Stimulated activated naive B cell treated with anti-CD40 and anti-IgM and Interleukin-4, amounts not matched to agents 10 μg/mL and 1 μg/mL and 100 μg/mL, for 72 hours (primary cell): ENCODE data around the gene CDH13.

Experiments used
- ATAC-seq, 2 donors: fragments of 150-1000 bp; cut with Tn5 transposase; replicated peaks; 2 replicates each; pipeline ENCODE4 v1.10.0; 2021; ENCODE audit warnings: moderate library complexity in 1 of 2
- DNase-seq: peaks from one replicate; pipeline ENCODE4 v3.0.0; 2021
- H3K27ac Mint-ChIP-seq: one replicate; pipeline ENCODE4 v1.8.0; 2022; ENCODE audit warnings: mild to moderate bottlenecking, mixed read lengths
- H3K27me3 Mint-ChIP-seq, 2 donors: one replicate each; pipeline ENCODE4 v1.8.0; 2022; ENCODE audit warnings: mixed read lengths in 2 of 2
- H3K36me3 Mint-ChIP-seq, 2 donors: one replicate each; pipeline ENCODE4 v1.8.0; 2022; ENCODE audit warnings: mixed read lengths in 2 of 2, mild to moderate bottlenecking in 1 of 2
- H3K4me1 Mint-ChIP-seq, 2 donors: one replicate each; pipeline ENCODE4 v1.8.0; 2022; ENCODE audit warnings: mixed read lengths in 2 of 2, mild to moderate bottlenecking in 1 of 2
- H3K4me3 Mint-ChIP-seq, 2 donors: one replicate each; pipeline ENCODE4 v1.8.0; 2022; ENCODE audit warnings: mild to moderate bottlenecking in 2 of 2, mixed read lengths in 2 of 2, moderate library complexity in 1 of 2
- H3K9me3 Mint-ChIP-seq, 2 donors: one replicate each; pipeline ENCODE4 v1.8.0; 2022; ENCODE audit warnings: mixed read lengths in 2 of 2, mild to moderate bottlenecking in 1 of 2

Gene CDH13

DNA sequence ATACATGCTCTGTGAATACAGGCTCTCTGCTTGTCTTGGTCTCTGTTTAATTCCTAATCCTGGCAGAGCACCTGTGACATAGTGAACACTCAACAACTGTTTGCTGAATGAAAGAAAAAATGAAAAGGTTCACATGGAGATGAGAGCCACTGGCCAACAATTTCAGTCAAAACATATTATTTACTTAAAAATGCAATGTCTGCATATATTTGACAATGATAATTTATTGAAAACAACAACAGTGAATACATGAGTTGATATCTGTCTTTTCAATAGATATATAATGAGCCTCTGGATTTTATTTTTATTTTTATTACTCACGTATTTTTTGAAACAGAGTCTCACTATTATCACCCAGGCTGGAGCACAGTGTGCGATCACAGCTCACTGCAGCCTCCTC, 136.6 kb downstream of the CDH13 start:
- ATAC-seq (no peak), DNase-seq (no peak)
- peaks cover 5 to 11% of the 10 kb centered on the region in 2 donors for H3K4me1 Mint-ChIP-seq
- H3K4me3 Mint-ChIP-seq: no peak overlapping the region
- no peak overlapping the region for H3K27ac Mint-ChIP-seq
- peaks cover 4 to 18% of the 10 kb centered on the region in 2 donors for H3K27me3 Mint-ChIP-seq
- no peaks in the 10 kb centered on the region for H3K36me3 Mint-ChIP-seq
- H3K9me3 Mint-ChIP-seq: no peaks in the 10 kb centered on the region

DNA sequence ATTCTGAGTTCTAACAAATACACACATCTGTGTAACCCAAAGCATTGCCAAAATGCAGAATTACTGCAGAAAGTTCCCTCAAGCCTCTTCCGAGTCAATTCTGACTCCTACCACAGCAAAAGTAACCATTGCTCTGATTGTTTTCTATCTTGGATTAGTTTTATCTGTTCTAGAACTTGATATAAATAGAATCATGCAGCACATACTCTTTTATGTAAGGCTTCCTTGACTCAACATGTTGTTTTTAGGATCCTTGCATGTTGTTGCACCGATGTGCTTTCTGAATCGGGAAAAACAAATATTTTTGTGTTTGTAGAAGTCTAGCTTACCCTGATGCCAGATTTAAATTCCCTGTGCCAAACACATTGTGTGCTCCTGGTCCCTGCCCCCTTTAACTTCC, 140.4 kb downstream of the CDH13 start:
- Mint-ChIP-seq H3K9me3 (no peaks in the 10 kb centered on the region), H3K4me1 (peaks cover 1 to 6% of the 10 kb centered on the region in 2 donors), H3K4me3 (no peak overlapping the region), H3K27ac (no peak overlapping the region), H3K36me3 (no peaks in the 10 kb centered on the region), H3K27me3 (peaks cover 4 to 10% of the 10 kb centered on the region in 2 donors)
- ATAC-seq (no peak), DNase-seq (no peak)

DNA sequence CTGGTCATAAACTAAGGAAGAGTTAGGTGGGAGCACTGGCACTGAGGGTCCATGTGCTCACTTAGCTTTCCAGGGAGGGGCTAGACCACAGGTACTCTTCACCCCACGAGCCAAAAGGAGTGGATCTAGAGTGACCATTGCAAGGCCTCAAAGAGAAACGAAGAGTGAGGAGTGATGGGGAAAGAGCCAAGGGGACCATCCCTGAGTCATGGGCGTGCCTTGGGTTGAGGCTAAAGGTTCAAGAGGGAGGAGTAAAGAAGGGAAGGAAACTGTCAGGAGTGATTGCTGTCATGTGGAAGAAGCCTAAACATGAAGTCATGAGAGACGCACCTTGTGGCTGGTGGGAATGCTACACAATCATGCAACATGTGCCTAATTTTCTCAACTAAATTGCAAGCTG, 141.0 kb downstream of the CDH13 start:
- H3K9me3 Mint-ChIP-seq: no peaks in the 10 kb centered on the region
- ATAC-seq (no peak), DNase-seq (no peak)
- no peak overlapping the region for H3K27ac Mint-ChIP-seq
- peaks cover 4 to 10% of the 10 kb centered on the region in 2 donors for H3K27me3 Mint-ChIP-seq
- no peaks in the 10 kb centered on the region for H3K36me3 Mint-ChIP-seq
- no peak overlapping the region for H3K4me3 Mint-ChIP-seq
- H3K4me1 Mint-ChIP-seq: peaks cover 0 to 5% of the 10 kb centered on the region in 2 donors

DNA sequence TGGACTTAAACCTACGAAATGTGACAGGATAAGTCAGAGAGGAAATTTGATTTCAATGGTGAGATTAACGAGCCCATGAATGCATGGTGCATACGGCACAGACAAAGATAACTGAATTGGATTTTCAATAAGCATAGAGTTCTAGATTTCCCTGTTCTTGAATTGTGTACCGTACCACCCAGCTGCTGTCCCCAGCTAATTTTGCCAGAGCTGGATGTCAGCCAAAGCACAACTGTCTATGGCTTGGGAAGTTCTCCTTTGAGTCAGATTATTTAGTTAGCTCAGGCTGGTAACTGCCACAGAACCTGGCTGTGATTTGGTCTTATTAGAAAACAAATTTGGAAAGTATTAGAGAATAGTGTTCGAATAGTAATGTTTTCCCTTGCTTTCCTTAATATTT, 143.1 kb downstream of the CDH13 start:
- H3K4me1 Mint-ChIP-seq: peaks cover 0 to 11% of the 10 kb centered on the region in 2 donors
- no peak for DNase-seq
- ATAC-seq: no peak

DNA sequence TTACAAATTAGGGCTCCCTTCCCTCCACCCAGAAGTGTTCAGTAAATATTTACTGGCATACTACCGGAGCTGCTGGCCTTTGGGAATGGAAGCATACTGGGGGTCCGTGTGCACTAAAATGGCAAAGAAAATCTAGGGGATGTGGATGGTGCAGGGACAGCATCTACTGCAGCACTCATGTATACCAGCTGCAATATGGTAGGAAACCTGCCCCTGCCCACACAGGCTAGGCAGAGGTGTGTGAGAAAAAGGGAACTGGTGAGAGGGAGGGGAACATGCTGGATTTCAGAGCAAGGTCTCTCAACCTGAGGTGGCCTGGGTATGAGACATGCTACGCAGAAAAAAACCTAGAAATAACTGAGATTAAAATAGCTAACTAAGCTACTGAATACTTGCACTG, 145.4 kb downstream of the CDH13 start:
- Mint-ChIP-seq H3K4me1 (peaks cover 15 to 18% of the 10 kb centered on the region in 2 donors), H3K4me3 (no peak overlapping the region), H3K27me3 (peaks cover 0 to 6% of the 10 kb centered on the region in 2 donors), H3K36me3 (no peaks in the 10 kb centered on the region), H3K9me3 (no peaks in the 10 kb centered on the region), H3K27ac (no peak overlapping the region)
- DNase-seq (no peak), ATAC-seq (peak; percentile 59 to 75)

More for the DNA sequence above, 143.1 kb downstream of the CDH13 start:
- no peak overlapping the region for H3K27ac Mint-ChIP-seq
- H3K9me3 Mint-ChIP-seq: no peaks in the 10 kb centered on the region
- no peak overlapping the region for H3K4me3 Mint-ChIP-seq
- peaks cover 4 to 10% of the 10 kb centered on the region in 2 donors for H3K27me3 Mint-ChIP-seq
- no peaks in the 10 kb centered on the region for H3K36me3 Mint-ChIP-seq

DNA sequence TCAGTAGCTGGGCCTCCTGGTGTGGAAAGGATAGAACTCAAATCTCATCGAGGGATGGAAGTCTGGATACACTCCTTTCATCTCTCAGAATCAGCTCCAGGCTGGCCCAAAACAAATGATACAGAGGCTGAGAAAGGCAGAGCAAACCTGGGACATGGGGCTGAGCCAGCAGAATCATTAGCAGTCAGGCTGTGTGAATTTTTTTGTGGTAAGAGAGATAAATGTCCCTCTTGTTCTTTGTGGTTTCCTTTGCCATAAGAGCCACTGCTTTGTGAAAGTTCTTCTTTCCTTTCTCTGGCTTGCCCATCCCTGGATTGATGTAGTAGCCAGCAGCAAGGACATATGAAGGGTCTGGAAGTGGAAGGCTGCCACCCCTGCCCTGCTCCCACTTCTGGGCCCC, 146.2 kb downstream of the CDH13 start:
- no peak overlapping the region for H3K4me3 Mint-ChIP-seq
- H3K4me1 Mint-ChIP-seq: peaks cover 15 to 18% of the 10 kb centered on the region in 2 donors

DNA sequence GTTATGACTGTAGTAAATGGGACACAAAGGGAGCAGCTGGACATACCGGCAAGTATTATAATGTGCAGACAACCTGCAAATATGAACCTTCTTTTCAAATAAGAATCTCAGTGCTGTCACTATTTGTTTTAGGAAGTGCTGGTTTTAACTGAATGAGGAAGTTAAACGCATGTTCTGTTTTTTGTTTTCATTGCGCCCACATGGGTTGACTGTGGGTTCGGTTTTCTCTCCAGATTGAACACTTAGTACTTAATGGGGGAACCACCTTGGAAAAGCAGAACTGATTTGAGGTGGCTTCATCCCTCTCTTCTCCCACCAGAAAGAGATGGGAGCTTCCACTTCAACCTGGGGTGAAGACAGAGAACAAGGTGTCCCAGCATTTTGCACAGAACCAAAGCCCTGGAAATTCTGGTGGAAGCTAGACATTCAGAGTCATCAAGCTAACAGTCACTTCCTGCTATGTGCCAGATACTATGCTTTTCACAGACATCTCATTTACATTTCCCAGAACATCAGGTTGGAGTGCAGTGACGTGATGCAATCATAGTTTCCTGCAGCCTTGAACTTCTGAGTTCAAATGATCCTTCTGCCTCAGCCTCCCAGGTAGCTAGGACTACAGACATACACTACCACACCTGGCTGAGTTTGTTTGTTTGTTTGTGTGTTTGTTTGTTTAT, 149.8 kb downstream of the CDH13 start:
- ATAC-seq: peak; percentile 75 to 77
- H3K4me3 Mint-ChIP-seq: no peak overlapping the region

More for the DNA sequence above, 146.2 kb downstream of the CDH13 start:
- Mint-ChIP-seq H3K36me3 (no peaks in the 10 kb centered on the region), H3K27me3 (no peaks in the 10 kb centered on the region), H3K9me3 (no peaks in the 10 kb centered on the region), H3K27ac (no peak overlapping the region)
- ATAC-seq (no peak), DNase-seq (no peak)

DNA sequence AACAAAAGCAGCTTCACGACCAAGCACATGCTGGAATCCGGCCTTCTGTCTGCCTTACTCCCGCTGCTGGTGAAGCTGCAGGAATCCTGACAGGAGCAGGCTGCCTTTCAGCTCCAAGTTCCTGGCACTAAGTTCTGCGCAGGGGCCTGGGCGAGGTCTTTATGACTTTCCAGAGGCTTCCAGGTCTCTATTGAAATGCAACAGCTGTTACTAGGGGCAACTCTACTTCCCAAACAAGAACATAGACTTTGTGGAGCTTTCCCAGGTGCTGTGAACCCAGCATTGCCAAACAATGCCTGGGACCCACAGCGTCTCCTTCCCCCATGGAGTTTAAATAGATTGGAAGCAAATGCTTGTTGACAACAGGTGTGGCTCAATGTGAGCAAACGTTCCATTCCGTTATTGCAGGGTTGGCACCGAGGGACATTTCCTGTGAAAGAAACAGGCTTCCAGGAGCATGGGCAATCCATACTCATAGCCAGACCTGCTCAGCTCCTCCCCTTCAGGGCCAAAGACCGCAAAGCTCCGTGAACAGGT, 156.0 kb downstream of the CDH13 start:
- no peaks in the 10 kb centered on the region for H3K36me3 Mint-ChIP-seq
- ATAC-seq: no peak

More for the DNA sequence above, 149.8 kb downstream of the CDH13 start:
- Mint-ChIP-seq H3K36me3 (no peaks in the 10 kb centered on the region), H3K9me3 (no peaks in the 10 kb centered on the region), H3K4me1 (peaks cover 21% of the 10 kb centered on the region in 2 donors), H3K27ac (no peak overlapping the region), H3K27me3 (peaks cover 0 to 4% of the 10 kb centered on the region in 2 donors)
- DNase-seq: no peak

DNA sequence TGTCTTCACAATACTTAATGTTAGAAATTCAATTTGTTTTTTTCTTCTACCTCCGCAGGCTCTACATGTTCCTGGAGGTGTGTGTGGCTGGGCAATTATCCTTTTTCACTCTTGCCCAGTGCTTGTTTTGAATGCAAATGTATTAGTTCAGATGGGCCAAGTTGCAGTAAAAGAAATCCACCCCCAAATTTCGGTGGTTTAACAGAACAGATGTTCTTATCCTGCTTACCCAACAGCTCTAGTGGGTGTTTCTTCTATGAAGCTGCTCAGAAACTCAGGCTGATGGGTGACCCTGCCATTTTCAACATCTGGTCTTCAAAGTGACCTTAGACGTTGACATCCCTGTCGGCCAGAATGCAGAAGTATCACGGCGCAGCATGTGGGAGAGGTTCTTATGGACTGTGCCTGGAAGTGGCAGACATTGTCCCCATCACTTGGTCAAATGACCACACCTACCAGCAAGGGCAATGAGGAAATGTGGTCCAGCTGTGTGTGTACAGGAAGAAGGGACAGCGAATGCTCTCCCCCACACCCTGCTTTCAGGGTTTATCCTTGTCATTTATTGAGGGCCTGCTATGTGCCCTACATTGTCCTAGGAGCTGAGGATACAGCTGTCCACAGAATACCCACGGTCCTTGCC, 157.3 kb downstream of the CDH13 start:
- no peak overlapping the region for H3K27ac Mint-ChIP-seq
- H3K36me3 Mint-ChIP-seq: no peaks in the 10 kb centered on the region
- DNase-seq (no peak), ATAC-seq (peak; percentile 24 to 29)
- H3K4me3 Mint-ChIP-seq: no peak overlapping the region
- H3K9me3 Mint-ChIP-seq: peaks cover 3 to 4% of the 10 kb centered on the region in 2 donors
- H3K27me3 Mint-ChIP-seq: peaks cover 0 to 4% of the 10 kb centered on the region in 2 donors
- peaks cover 13 to 20% of the 10 kb centered on the region in 2 donors for H3K4me1 Mint-ChIP-seq

More for the DNA sequence above, 156.0 kb downstream of the CDH13 start:
- peaks cover 3 to 4% of the 10 kb centered on the region in 2 donors for H3K9me3 Mint-ChIP-seq
- no peak for DNase-seq
- H3K27ac Mint-ChIP-seq: no peak overlapping the region
- peaks cover 0 to 4% of the 10 kb centered on the region in 2 donors for H3K27me3 Mint-ChIP-seq
- H3K4me3 Mint-ChIP-seq: no peak overlapping the region
- H3K4me1 Mint-ChIP-seq: peaks cover 13 to 20% of the 10 kb centered on the region in 2 donors

DNA sequence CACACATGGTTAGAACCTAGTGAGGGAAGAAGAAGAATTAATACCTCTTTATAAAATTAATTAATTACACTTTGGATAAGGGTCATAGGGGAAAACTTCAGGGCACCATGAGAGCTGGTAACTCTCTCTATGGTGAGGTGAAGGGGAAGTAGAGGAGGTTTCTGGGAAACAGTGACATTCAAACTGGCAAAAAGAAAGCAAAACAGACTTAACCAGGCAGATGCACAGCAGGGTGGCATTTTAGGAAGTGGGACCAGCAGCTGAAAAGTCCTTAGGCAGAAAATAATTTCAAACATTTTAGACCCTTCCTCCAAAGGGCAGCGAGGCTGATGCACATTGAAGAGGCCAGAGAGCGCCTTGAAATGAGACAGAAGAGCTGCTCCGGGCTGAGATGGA, 157.8 kb downstream of the CDH13 start:
- DNase-seq (no peak), ATAC-seq (peak; percentile 66 to 70)
- H3K27me3 Mint-ChIP-seq: no peaks in the 10 kb centered on the region
- H3K9me3 Mint-ChIP-seq: peaks cover 3 to 4% of the 10 kb centered on the region in 2 donors
- peaks cover 13 to 20% of the 10 kb centered on the region in 2 donors for H3K4me1 Mint-ChIP-seq
- H3K4me3 Mint-ChIP-seq: no peak overlapping the region
- no peaks in the 10 kb centered on the region for H3K36me3 Mint-ChIP-seq
- H3K27ac Mint-ChIP-seq: peak overlapping the region; percentile 52

DNA sequence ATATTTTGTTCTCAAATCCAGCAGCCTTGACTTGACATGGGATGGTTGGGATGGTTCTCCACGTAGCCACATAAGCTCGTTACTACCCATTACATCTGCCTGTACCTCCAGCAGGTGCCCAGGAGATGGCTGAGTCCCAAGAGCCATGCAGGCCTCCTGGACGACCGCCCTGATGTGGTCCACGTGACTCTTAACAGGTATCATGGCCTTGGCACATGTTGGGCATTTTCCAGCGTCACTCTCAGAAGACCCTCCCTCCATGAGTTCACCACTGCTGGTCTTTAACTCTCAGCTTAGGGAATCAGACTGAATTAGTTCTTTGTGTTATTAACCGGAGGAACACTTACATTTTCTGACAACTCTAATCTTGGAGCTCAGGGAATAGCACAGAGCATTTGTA, 161.5 kb downstream of the CDH13 start:
- Mint-ChIP-seq H3K4me3 (no peak overlapping the region), H3K27ac (no peak overlapping the region), H3K36me3 (no peaks in the 10 kb centered on the region), H3K9me3 (peaks cover 0 to 4% of the 10 kb centered on the region in 2 donors), H3K4me1 (peaks cover 5 to 7% of the 10 kb centered on the region in 2 donors), H3K27me3 (no peaks in the 10 kb centered on the region)
- DNase-seq (no peak), ATAC-seq (no peak)

DNA sequence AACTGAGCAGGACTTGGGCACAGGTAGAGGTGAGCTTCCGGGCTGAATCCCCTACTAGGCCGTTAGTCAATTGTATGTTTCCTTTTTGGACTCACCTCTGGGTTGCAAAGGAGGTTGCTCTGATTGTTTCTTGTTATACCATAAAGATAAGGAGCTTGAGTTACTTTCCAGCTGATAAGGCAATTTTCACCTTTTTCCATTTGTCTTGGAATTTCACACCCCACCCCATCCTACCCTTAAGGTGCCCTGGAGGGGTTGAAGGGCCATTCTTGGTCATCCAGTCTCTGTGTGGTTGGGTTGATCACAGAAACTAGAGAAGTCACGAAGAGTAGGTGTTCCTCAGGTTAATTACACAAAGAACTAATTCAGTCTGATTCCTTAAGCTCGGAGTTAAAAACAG, 162.2 kb downstream of the CDH13 start:
- Mint-ChIP-seq H3K4me3 (no peak overlapping the region), H3K27me3 (no peaks in the 10 kb centered on the region), H3K27ac (no peak overlapping the region), H3K9me3 (peaks cover 0 to 4% of the 10 kb centered on the region in 2 donors), H3K4me1 (peaks cover 5 to 7% of the 10 kb centered on the region in 2 donors), H3K36me3 (no peaks in the 10 kb centered on the region)
- ATAC-seq: no peak
- no peak for DNase-seq

DNA sequence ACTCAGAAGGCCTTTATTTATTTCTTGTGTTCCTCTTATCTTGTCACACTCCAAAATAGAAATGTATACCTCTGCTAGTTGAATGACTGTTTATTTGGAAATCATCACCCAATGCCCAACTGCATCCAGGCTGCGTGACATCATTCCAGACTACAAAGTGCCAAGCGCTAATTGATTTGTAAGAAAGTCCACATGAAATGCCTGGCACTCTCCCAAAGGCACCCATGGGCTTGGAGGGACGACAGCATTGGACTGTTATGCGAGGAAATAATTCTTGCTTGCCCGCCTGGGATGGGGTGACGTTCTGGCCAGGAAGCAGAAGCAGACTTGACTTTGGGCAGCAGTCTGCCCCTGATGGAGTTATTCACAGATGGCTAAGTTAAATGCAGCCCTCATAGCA, 165.9 kb downstream of the CDH13 start:
- Mint-ChIP-seq H3K36me3 (no peaks in the 10 kb centered on the region), H3K27ac (no peak overlapping the region), H3K4me3 (no peak overlapping the region), H3K9me3 (no peaks in the 10 kb centered on the region), H3K27me3 (no peaks in the 10 kb centered on the region), H3K4me1 (no peaks in the 10 kb centered on the region)
- ATAC-seq (no peak), DNase-seq (no peak)

DNA sequence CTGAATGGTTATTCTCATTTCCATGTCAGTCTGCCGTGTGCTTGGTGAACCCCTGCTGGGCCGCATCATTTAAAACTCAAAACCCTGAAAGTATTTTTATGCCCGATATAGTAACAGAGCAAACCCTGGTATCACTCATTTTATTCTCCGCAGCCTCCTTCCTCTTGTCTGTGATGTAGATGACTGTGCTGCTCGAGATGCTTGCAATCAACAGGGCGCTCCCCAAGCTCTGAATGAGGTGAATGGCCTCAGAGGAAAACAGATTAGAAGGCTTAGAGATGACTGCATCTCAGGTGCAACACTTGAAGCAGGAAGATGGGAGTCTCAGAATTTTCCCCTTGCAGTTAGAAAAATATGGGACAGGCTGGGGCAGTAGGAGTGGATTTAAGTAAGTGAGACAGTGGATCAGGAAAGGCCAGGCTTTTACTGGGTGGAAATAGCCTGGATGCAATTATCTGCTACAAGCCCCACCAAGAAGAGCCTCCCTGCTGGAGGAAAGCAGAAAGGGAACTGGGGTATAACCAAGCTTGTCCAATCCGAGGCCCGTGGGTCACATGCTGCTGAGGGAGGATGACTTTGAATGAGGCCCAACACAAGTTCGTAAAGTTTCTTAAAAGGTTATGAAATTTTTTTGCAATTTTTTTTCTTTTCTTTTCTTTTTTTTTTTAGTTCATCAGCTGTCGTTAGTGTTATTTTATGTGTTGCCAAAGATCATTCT, 166.9 kb downstream of the CDH13 start:
- Mint-ChIP-seq H3K4me1 (no peaks in the 10 kb centered on the region), H3K4me3 (no peak overlapping the region), H3K9me3 (no peaks in the 10 kb centered on the region), H3K27ac (no peak overlapping the region), H3K36me3 (no peaks in the 10 kb centered on the region), H3K27me3 (no peaks in the 10 kb centered on the region)
- DNase-seq (no peak), ATAC-seq (no peak)
